Midbrain (tissue), 1 donor: Measurements from ENCODE around the gene RGL2.

Experiments used
- DNase-seq: peaks from one replicate; lab custom pipeline; 2025; lab: John Stamatoyannopoulos, UW

RGL2 gene

GRCh38 chr6:33316603-33317418 lies 18.1 kb upstream of the RGL2 start:
- DNase-seq, result no peak

GRCh38 chr6:33315793-33316602 lies 17.3 kb upstream of the RGL2 start:
- no peak for DNase-seq

- no peak for DNase-seq
Measured at GRCh38 chr6:33314943-33315792, 16.4 kb upstream of the RGL2 start.

GRCh38 chr6:33314515-33314942 lies 15.8 kb upstream of the RGL2 start:
- no peak for DNase-seq

- DNase-seq, result peak; percentile 53
Measured at GRCh38 chr6:33313709-33314514, 15.2 kb upstream of the RGL2 start, which contains the start of gene TAPBP. TSS of gene TAPBP (minus strand) at chr6:33314078. CDS start at chr6:33314041, 37 bp downstream.

GRCh38 chr6:33313105-33313708 lies 14.5 kb upstream of the RGL2 start:
- no peak for DNase-seq

GRCh38 chr6:33312361-33313104 lies 13.8 kb upstream of the RGL2 start:
- peak; percentile 58 for DNase-seq

- no peak for DNase-seq
Measured at GRCh38 chr6:33306356-33306755, 7.6 kb upstream of the RGL2 start.

- no peak for DNase-seq
Measured at GRCh38 chr6:33305052-33305451, 6.3 kb upstream of the RGL2 start.

- DNase-seq, result no peak
Measured at GRCh38 chr6:33304216-33304615, 5.5 kb upstream of the RGL2 start.

- no peak for DNase-seq
Measured at GRCh38 chr6:33301877-33302276, 3.1 kb upstream of the RGL2 start.

- peak; percentile 89 for DNase-seq
Measured at GRCh38 chr6:33299237-33299944, 649 bp upstream of the RGL2 start.

- DNase-seq, result no peak
Measured at GRCh38 chr6:33297956-33298772, 578 bp downstream of the RGL2 start.

- no peak for DNase-seq
Measured at GRCh38 chr6:33297406-33297955, 1.3 kb downstream of the RGL2 start.

GRCh38 chr6:33296797-33297405 lies 1.8 kb downstream of the RGL2 start:
- DNase-seq, result no peak

GRCh38 chr6:33295621-33296369 lies 2.9 kb downstream of the RGL2 start:
- no peak for DNase-seq
